H1 (cell line): Measurements from ENCODE around the gene KPRP. TPM values are rescaled to one million over a fixed set of nuclear protein-coding genes. Genes with fewer than 3 reads are reported as not detected.

ENCODE experiments used
- CTCF ChIA-PET: fragments of 300-600 bp; sonication (Branson Sonifier 250); formaldehyde crosslinking; loops from one replicate; lab custom pipeline; 2021; ENCODE audit not compliant: partially characterized antibody; lab: Charles Lee
- POLR2A ChIA-PET: fragments of 300-600 bp; sonication (Branson Sonifier 250); formaldehyde crosslinking; loops from one replicate; lab custom pipeline; 2021; ENCODE audit warnings: inconsistent platforms; ENCODE audit not compliant: partially characterized antibody; lab: Charles Lee
- DNase-seq, 2 experiments: peaks; one replicate each; pipeline versions ENCODE4 v3.0.0 to v3.0.0-alpha.2; 2010 to 2022; ENCODE audit warnings: low spot score in 2 of 2, low read depth in 1 of 2, mixed read lengths in 1 of 2
- FAIRE-seq: peaks from 2 replicates; lab custom pipeline; 2011; peaks lifted over from hg19 to GRCh38; lab: Jason Lieb, UNC
- H2AFZ ChIP-seq: 2 replicates; pipeline ENCODE4 v1.8.1; 2012; ENCODE audit warnings: low read length, inconsistent platforms
- H2AK5ac ChIP-seq: 2 replicates; pipeline ENCODE4 v1.6.1; 2013; ENCODE audit warnings: low read depth, low read length
- H2BK120ac ChIP-seq: replicated peaks from 2 replicates; pipeline ENCODE3; 2013; ENCODE audit warnings: low read depth, low read length, inconsistent platforms
- H2BK12ac ChIP-seq: 2 replicates; pipeline ENCODE4 v1.6.1; 2013; ENCODE audit warnings: low read depth, low read length
- H2BK15ac ChIP-seq: 2 replicates; pipeline ENCODE4 v1.6.1; 2013; ENCODE audit warnings: low read length
- H2BK20ac ChIP-seq: 2 replicates; pipeline ENCODE4 v1.6.1; 2013; ENCODE audit warnings: low read length
- H2BK5ac ChIP-seq: 2 replicates; pipeline ENCODE4 v1.6.1; 2013; ENCODE audit warnings: low read depth, low read length
- H3K14ac ChIP-seq: 2 replicates; pipeline ENCODE4 v1.6.1; 2013; ENCODE audit warnings: inconsistent platforms; ENCODE audit not compliant: insufficient read length
- H3K18ac ChIP-seq: 2 replicates; pipeline ENCODE4 v1.6.1; 2013; ENCODE audit warnings: low read length; ENCODE audit errors: extremely low read depth
- H3K23ac ChIP-seq: 2 replicates; pipeline ENCODE4 v1.6.1; 2013; ENCODE audit warnings: inconsistent platforms; ENCODE audit not compliant: insufficient read length
- H3K23me2 ChIP-seq: 2 replicates; pipeline ENCODE4 v1.6.1; 2013; ENCODE audit warnings: low read depth, low read length
- H3K27ac ChIP-seq: 2 replicates; pipeline ENCODE4 v1.6.1; 2011; ENCODE audit warnings: low read depth, low read length, inconsistent platforms
- H3K27me3 ChIP-seq, 4 experiments: replicated peaks in 1 of 4; 1 replicate in 1 of 4; 2 replicates in 3 of 4; pipeline versions ENCODE4 v1.6.1 to v1.8.1; 2011 to 2013; ENCODE audit warnings: low read length in 3 of 4, mild to moderate bottlenecking in 3 of 4, inconsistent platforms in 2 of 4, mixed read lengths in 2 of 4, moderate library complexity in 1 of 4; ENCODE audit not compliant: control insufficient read depth in 3 of 4, insufficient read depth in 3 of 4; ENCODE audit errors: extremely low read depth in 1 of 4
- H3K36me3 ChIP-seq, 4 experiments: 2 replicates each; pipeline versions ENCODE4 v1.6.1 to v1.8.1; 2011 to 2013; ENCODE audit warnings: mild to moderate bottlenecking in 4 of 4, low read length in 3 of 4, moderate library complexity in 2 of 4, control low read depth in 1 of 4, inconsistent platforms in 1 of 4; ENCODE audit not compliant: insufficient read depth in 4 of 4, control insufficient read depth in 2 of 4
- H3K4ac ChIP-seq: replicated peaks from 2 replicates; pipeline ENCODE3; 2013; ENCODE audit warnings: low read length, low read depth, mixed read lengths, inconsistent platforms; ENCODE audit not compliant: insufficient read length
- H3K4me1 ChIP-seq, 4 experiments: replicated peaks in 1 of 4; 1 replicate in 1 of 4; 2 replicates in 3 of 4; pipeline versions ENCODE4 v1.6.1 to v1.8.1; 2011 to 2013; ENCODE audit warnings: low read length in 3 of 4, inconsistent platforms in 2 of 4, mixed read lengths in 1 of 4; ENCODE audit not compliant: insufficient read depth in 4 of 4, control insufficient read depth in 3 of 4
- H3K4me2 ChIP-seq, 2 experiments: 2 replicates each; pipeline versions ENCODE4 v1.6.1 to v1.8.1; 2011 to 2013; ENCODE audit warnings: low read depth in 2 of 2, low read length in 2 of 2, control low read depth in 1 of 2, inconsistent platforms in 1 of 2, mild to moderate bottlenecking in 1 of 2; ENCODE audit not compliant: insufficient read depth in 1 of 2
- H3K4me3 ChIP-seq, 4 experiments: fragments of 200-600, 300-600 bp in 1 of 4; sonication (generic), shearing (Covaris generic), sonication (Bioruptor Twin) in 1 of 4; 2 replicates each; pipeline versions ENCODE4 v1.5.1 to v1.8.1; 2011 to 2016; ENCODE audit warnings: low read length in 4 of 4, low read depth in 3 of 4, control low read depth in 2 of 4, inconsistent platforms in 2 of 4, mild to moderate bottlenecking in 2 of 4, mixed read lengths in 1 of 4, moderate library complexity in 1 of 4; ENCODE audit not compliant: insufficient read depth in 2 of 4; ENCODE audit errors: extremely low read depth in 1 of 4
- H3K56ac ChIP-seq: replicated peaks from 2 replicates; pipeline ENCODE3; 2013; ENCODE audit warnings: low read depth, mild to moderate bottlenecking, mixed read lengths, low read length, inconsistent platforms; ENCODE audit not compliant: insufficient read length
- H3K79me1 ChIP-seq: 2 replicates; pipeline ENCODE4 v1.6.1; 2013; ENCODE audit warnings: low read depth, low read length, control low read depth
- H3K79me2 ChIP-seq, 2 experiments: 2 replicates each; pipeline versions ENCODE4 v1.6.1 to v1.8.1; 2012 to 2013; ENCODE audit warnings: low read length in 2 of 2, mild to moderate bottlenecking in 2 of 2, inconsistent platforms in 1 of 2; ENCODE audit not compliant: insufficient read depth in 2 of 2, control insufficient read depth in 1 of 2
- H3K9ac ChIP-seq, 4 experiments: replicated peaks in 1 of 4; 1 replicate in 1 of 4; 2 replicates in 3 of 4; pipeline versions ENCODE4 v1.6.1 to v1.8.1; 2011 to 2013; ENCODE audit warnings: low read depth in 3 of 4, low read length in 3 of 4, control low read depth in 2 of 4, mild to moderate bottlenecking in 2 of 4, moderate library complexity in 2 of 4, inconsistent platforms in 1 of 4; ENCODE audit errors: extremely low read depth in 1 of 4
- H3K9me3 ChIP-seq, 2 experiments: 2 replicates each; pipeline versions ENCODE4 v1.6.1 to v1.8.1; 2012 to 2013; ENCODE audit warnings: mild to moderate bottlenecking in 2 of 2, moderate library complexity in 2 of 2, control low read depth in 1 of 2, inconsistent platforms in 1 of 2, low read depth in 1 of 2, low read length in 1 of 2, mixed read lengths in 1 of 2; ENCODE audit not compliant: insufficient read depth in 2 of 2
- H4K20me1 ChIP-seq, 2 experiments: replicated peaks in 1 of 2; 2 replicates each; pipeline versions ENCODE3 to v1.8.1; 2011 to 2013; ENCODE audit warnings: inconsistent platforms in 2 of 2, low read length in 2 of 2, mild to moderate bottlenecking in 1 of 2; ENCODE audit not compliant: insufficient read depth in 2 of 2, control insufficient read depth in 1 of 2
- H4K5ac ChIP-seq: 2 replicates; pipeline ENCODE4 v1.6.1; 2013; ENCODE audit warnings: low read length, low read depth, mixed read lengths, inconsistent platforms; ENCODE audit not compliant: insufficient read length
- H4K8ac ChIP-seq: 2 replicates; pipeline ENCODE4 v1.8.0; 2013; ENCODE audit warnings: mild to moderate bottlenecking, moderate library complexity, low read length, inconsistent platforms; ENCODE audit not compliant: insufficient read depth; ENCODE audit errors: extremely low read depth
- H4K91ac ChIP-seq: replicated peaks from 2 replicates; pipeline ENCODE3; 2013; ENCODE audit warnings: low read length, mixed read lengths, inconsistent platforms; ENCODE audit not compliant: insufficient read length
- CTCF ChIP-seq, 3 experiments: IDR thresholded peaks; 1 replicate in 2 of 3; 2 replicates in 1 of 3; pipeline versions ENCODE4 v1.5.1 to v1.6.1; 2011; ENCODE audit warnings: low read length in 3 of 3, mild to moderate bottlenecking in 3 of 3, inconsistent platforms in 2 of 3, low read depth in 1 of 3, moderate library complexity in 1 of 3; ENCODE audit not compliant: insufficient read depth in 1 of 3; ENCODE audit errors: control extremely low read depth in 1 of 3
- SP2 ChIP-seq: IDR thresholded peaks from 2 replicates; pipeline ENCODE4 v1.6.1; 2012; ENCODE audit warnings: mild to moderate bottlenecking, low read length, inconsistent platforms
- WGBS, 2 experiments: shearing (Covaris generic) in 1 of 2; methylation state at CpG; one replicate each; pipeline versions ENCODE4 v1.1.6 to v1.1.7; 2013 to 2015; ENCODE audit warnings: low lambda C conversion rate in 2 of 2, mixed read lengths in 2 of 2, inconsistent platforms in 1 of 2, low coverage in 1 of 2, missing lambda C conversion rate in 1 of 2; ENCODE audit not compliant: insufficient replicate concordance in 2 of 2, insufficient coverage in 1 of 2, insufficient read length in 1 of 2; ENCODE audit errors: extremely low coverage in 1 of 2, missing lambda C conversion rate in 1 of 2; 5-methylcytosine and 5-hydroxymethylcytosine counted together
- polyA plus RNA-seq, 7 experiments: library from polyadenylated mRNA; depleted of rRNA in 3 of 7; stranded (reverse) in 5 of 7; unstranded in 2 of 7; fragments of >200 nt in 5 of 7; fragments of 200-250 nt in 2 of 7; gene quantifications; 1 replicate in 5 of 7; 2 replicates in 1 of 7; 4 replicates in 1 of 7; pipeline versions ENCODE4 v1.2.1 to v1.2.3, GENCODE V29; 2011 to 2013; ENCODE audit warnings: missing spikeins in 2 of 7, mixed read lengths in 2 of 7
- total RNA-seq: library from RNA; stranded (reverse); fragmentation: NEBNext Ultra II Directional; extraction: Animal tissue kit (Norgen Biotek cat#: 25700); gene quantifications from 2 replicates; pipeline ENCODE4 v1.2.1, GENCODE V29; 2021

Gene KPRP
- total and polyA plus RNA-seq, 2 of the 8 experiments (the other 6 are each of a cell fraction or from before 2014, with no cell fraction given), result not detected

- Histone ChIP-seq H2BK5ac (no peak overlapping the region), H3K27ac (no peak overlapping the region), H4K8ac (no peak overlapping the region), H3K18ac (no peak overlapping the region), H3K4me1 (no peaks in the 10 kb centered on the region), H3K4me3 (no peak overlapping the region), H3K27me3 (peaks cover 0 to 1% (median 0%) of the 10 kb centered on the region in 4 experiments; a peak in 1 of 7 replicates), H3K23ac (no peak overlapping the region), H4K5ac (no peak overlapping the region), H3K36me3 (no peaks in the 10 kb centered on the region), H2BK20ac (no peak overlapping the region), H3K56ac (no peak overlapping the region), H3K9ac (no peak overlapping the region), H3K23me2 (no peaks in the 10 kb centered on the region), H3K9me3 (peaks cover 58 to 70% of the 10 kb centered on the region in 2 experiments), H2BK120ac (no peak overlapping the region), H4K91ac (no peak overlapping the region), H3K4ac (no peak overlapping the region), H4K20me1 (no peaks in the 10 kb centered on the region), H2BK15ac (no peak overlapping the region), H2AK5ac (no peak overlapping the region), H3K79me2 (no peaks in the 10 kb centered on the region), H2BK12ac (no peak overlapping the region), H3K14ac (no peak overlapping the region), H3K79me1 (no peaks in the 10 kb centered on the region), H2AFZ (no peak overlapping the region), H3K4me2 (no peak overlapping the region)
- POLR2A ChIA-PET, result no interaction called here
- TF ChIP-seq CTCF (IDR thresholded peaks at IDR 0.05; ENCODE audit: control extremely low read depth in 1 of 3, insufficient read depth in 1 of 3, low read depth in 1 of 3, low read length in 3 of 3) (peak in 1 of 3 experiments; percentile 15; a peak in 1 of 4 replicates), SP2 (no peak)
- 58% methylated on average over 4 of the region's 4 CpGs; no CpG with 5 or more reads in 1 of the 2 experiments for WGBS, 2 experiments
- DNase-seq (no peak), FAIRE-seq (no peak)
- CTCF ChIA-PET, result no interaction called here
Observed at GRCh38 chr1:152777510-152778137, 19.8 kb downstream of the KPRP start.
